ENCODE data around the gene HNRNPH3.

GRCh38 chr10:68333058-68333395 lies 1.2 kb downstream of the HNRNPH3 start:
- TF ChIP-seq POLR2A (IDR thresholded peaks at IDR 0.05; ENCODE audit: extremely low read depth, insufficient read length): no peak
- no peak for TF ChIP-seq MYC (IDR thresholded peaks at IDR 0.05; ENCODE audit: low read depth, low read length)
- no peak for TF ChIP-seq CTCF (IDR thresholded peaks at IDR 0.05; ENCODE audit: low read depth, low read length)

Data from NB4 (cell line).